Activated naive CD4-positive, alpha-beta T cell treated with anti-CD3 and anti-CD28 coated beads for 36 hours (primary cell): Measurements from ENCODE around the gene PSMD12. TPM values are rescaled to one million over a fixed set of nuclear protein-coding genes. Genes with fewer than 3 reads are reported as not detected.

Experiments used
- CTCF ChIA-PET: fragments of 350-600 bp; sonication (Branson Sonifier 250); formaldehyde crosslinking; loops from one replicate; lab custom pipeline; 2021; ENCODE audit warnings: antibody characterized with exemption; lab: Charles Lee
- DNase-seq: peaks from one replicate; pipeline ENCODE4 v3.0.0-alpha.2; 2020
- H3K27ac Mint-ChIP-seq: one replicate; pipeline ENCODE4 v1.8.0; 2021; ENCODE audit warnings: mild to moderate bottlenecking, mixed read lengths
- H3K27me3 Mint-ChIP-seq: one replicate; pipeline ENCODE4 v1.8.0; 2021; ENCODE audit warnings: low read depth, mixed read lengths
- H3K36me3 Mint-ChIP-seq: one replicate; pipeline ENCODE4 v1.8.0; 2021; ENCODE audit warnings: low read depth, mixed read lengths
- H3K4me1 Mint-ChIP-seq: one replicate; pipeline ENCODE4 v1.8.0; 2021; ENCODE audit warnings: low read depth, mixed read lengths
- H3K4me3 Mint-ChIP-seq: one replicate; pipeline ENCODE4 v1.8.0; 2021; ENCODE audit warnings: mild to moderate bottlenecking, moderate library complexity, mixed read lengths
- H3K9me3 Mint-ChIP-seq: one replicate; pipeline ENCODE4 v1.8.0; 2021; ENCODE audit warnings: mixed read lengths
- intact Hi-C: fragments of 100-400 bp; cut with micrococcal nuclease; formaldehyde crosslinking; loops from one replicate; pipeline ENCODE4 v1.15.1; 2023
- total RNA-seq, 2 experiments: library from RNA; stranded (reverse); gene quantifications; one replicate each; pipeline ENCODE4 v1.2.3, GENCODE V29; 2021

The PSMD12 gene
- total RNA-seq, 2 experiments from 2014 or later = 67.8 to 70.7 TPM

GRCh38 chr17:67290244-67290643 lies 76.1 kb downstream of the PSMD12 start:
- CTCF ChIA-PET = interaction anchor here (1.1 to 2.0 kb wide), 3 partner anchors 16 to 69 kb away, joined by 3 to 7 read pairs (median 4); no protein-coding TSS in a partner anchor
- DNase-seq = no peak
- H3K4me3 Mint-ChIP-seq = no peak overlapping the region
- intact Hi-C loops = loop anchor here (10.0 kb wide), 1 partner anchor 205 kb away; no protein-coding TSS in a partner anchor
- H3K9me3 Mint-ChIP-seq = no peaks in the 10 kb centered on the region
- H3K36me3 Mint-ChIP-seq = no peaks in the 10 kb centered on the region
- no peak overlapping the region for H3K27ac Mint-ChIP-seq
- no peaks in the 10 kb centered on the region for H3K4me1 Mint-ChIP-seq
- H3K27me3 Mint-ChIP-seq = no peaks in the 10 kb centered on the region

GRCh38 chr17:67289181-67289876 lies 77.0 kb downstream of the PSMD12 start:
- no peaks in the 10 kb centered on the region for H3K4me1 Mint-ChIP-seq
- CTCF ChIA-PET = interaction anchor here (0.6 to 2.0 kb wide), 5 partner anchors 15 to 81 kb away, joined by 3 to 7 read pairs (median 4); no protein-coding TSS in a partner anchor
- no peaks in the 10 kb centered on the region for H3K27me3 Mint-ChIP-seq
- H3K27ac Mint-ChIP-seq = no peak overlapping the region
- no peak overlapping the region for H3K4me3 Mint-ChIP-seq
- no peaks in the 10 kb centered on the region for H3K36me3 Mint-ChIP-seq
- no peaks in the 10 kb centered on the region for H3K9me3 Mint-ChIP-seq
- no peak for DNase-seq
- intact Hi-C loops = no loop called here

Other genes starting within 250 kb of the PSMD12 start
- gene HELZ, start 121.4 kb downstream of the PSMD12 start, total RNA-seq = 10 to 100 TPM; 34.7 to 39.5 TPM
- 10 to 100 TPM; 58.7 to 60.0 TPM for gene PITPNC1, start 10.7 kb upstream of the PSMD12 start, total RNA-seq